Suprapubic skin (tissue), 4 donors: Measurements from ENCODE around the gene ZNF408. TPM values are rescaled to one million over a fixed set of nuclear protein-coding genes. Genes with fewer than 3 reads are reported as not detected.

Experiments
- DNase-seq, 2 donors: peaks; one replicate each; pipeline ENCODE4 v3.0.0-alpha.2; 2019; ENCODE audit warnings: low spot score in 2 of 2
- H3K27ac ChIP-seq: fragments of 200-600 bp; sonication (generic); one replicate; pipeline ENCODE4 v1.5.1; 2019
- H3K27me3 ChIP-seq: fragments of 200-600 bp; sonication (generic); one replicate; pipeline ENCODE4 v1.5.1; 2019
- H3K36me3 ChIP-seq: fragments of 200-600 bp; sonication (generic); one replicate; pipeline ENCODE4 v1.5.1; 2019
- H3K4me1 ChIP-seq: fragments of 200-600 bp; sonication (generic); one replicate; pipeline ENCODE4 v1.5.1; 2019
- H3K4me3 ChIP-seq: fragments of 200-600 bp; sonication (generic); one replicate; pipeline ENCODE4 v1.5.1; 2019; ENCODE audit warnings: mild to moderate bottlenecking
- H3K9me3 ChIP-seq: fragments of 200-600 bp; sonication (generic); one replicate; pipeline ENCODE4 v1.5.1; 2019
- CTCF ChIP-seq, 2 donors: fragments of 200-600 bp in 1 of 2; fragments of 450-650 bp in 1 of 2; sonication (generic) in 1 of 2; IDR thresholded peaks; one replicate each; pipeline ENCODE4 v1.5.1; 2016 to 2019; ENCODE audit warnings: antibody characterized with exemption in 2 of 2, mild to moderate bottlenecking in 1 of 2, moderate library complexity in 1 of 2
- EP300 ChIP-seq: sonication (generic); formaldehyde crosslinking; IDR thresholded peaks from one replicate; pipeline ENCODE4 v1.6.1; 2017; ENCODE audit warnings: antibody characterized with exemption
- POLR2A ChIP-seq, 2 donors: fragments of 450-650 bp; IDR thresholded peaks; one replicate each; pipeline ENCODE4 v1.6.1; 2017; ENCODE audit warnings: antibody characterized with exemption in 2 of 2, mild to moderate bottlenecking in 2 of 2, moderate library complexity in 2 of 2
- POLR2AphosphoS5 ChIP-seq, 3 donors: sonication (generic); formaldehyde crosslinking; IDR thresholded peaks; one replicate each; pipeline ENCODE4 v1.6.1; 2017; ENCODE audit warnings: antibody characterized with exemption in 3 of 3
- WGBS: methylation state at CpG from one replicate; pipeline ENCODE4 v1.1.5; 2018; 5-methylcytosine and 5-hydroxymethylcytosine counted together
- total RNA-seq, 4 donors: library from RNA; depleted of rRNA; stranded (reverse); fragments of >200 nt; gene quantifications; one replicate each; pipeline ENCODE4 v1.1.0, GENCODE V29; 2016

ZNF408 gene
- total RNA-seq, 4 donors from 2014 or later: 11.6 to 25.6 (median 13.7) TPM

GRCh38 chr11:46676436-46677158, 24.2 kb upstream of the ZNF408 start:
- 73% methylated on average over 15 of the region's 15 CpGs for WGBS
- Histone ChIP-seq H3K4me3 (no peak overlapping the region), H3K4me1 (peaks cover 41% of the 10 kb centered on the region), H3K9me3 (no peaks in the 10 kb centered on the region), H3K27ac (peak overlapping the region; percentile 87), H3K27me3 (no peaks in the 10 kb centered on the region), H3K36me3 (peaks cover 78% of the 10 kb centered on the region)
- no peak for DNase-seq
- TF ChIP-seq POLR2A (IDR thresholded peaks at IDR 0.05) (no peak), POLR2AphosphoS5 (IDR thresholded peaks at IDR 0.05) (no peak), CTCF (IDR thresholded peaks at IDR 0.05) (no peak), EP300 (no peak)

GRCh38 chr11:46677169-46677568, 23.7 kb upstream of the ZNF408 start:
- Histone ChIP-seq H3K4me3 (no peak overlapping the region), H3K4me1 (peaks cover 41% of the 10 kb centered on the region), H3K27me3 (no peaks in the 10 kb centered on the region), H3K9me3 (no peaks in the 10 kb centered on the region), H3K36me3 (peaks cover 78% of the 10 kb centered on the region), H3K27ac (peak overlapping the region; percentile 87)
- 88% methylated on average over 8 of the region's 8 CpGs for WGBS
- TF ChIP-seq POLR2AphosphoS5 (IDR thresholded peaks at IDR 0.05): no peak
- no peak for TF ChIP-seq EP300
- no peak for TF ChIP-seq CTCF (IDR thresholded peaks at IDR 0.05)
- no peak for TF ChIP-seq POLR2A (IDR thresholded peaks at IDR 0.05)
- DNase-seq: no peak

- WGBS: 85% methylated on average over 7 of the region's 10 CpGs
Measured at GRCh38 chr11:46677991-46678740, 22.7 kb upstream of the ZNF408 start.

GRCh38 chr11:46678741-46679130, 22.1 kb upstream of the ZNF408 start:
- no peak for DNase-seq
- H3K4me3 ChIP-seq: no peak overlapping the region

More at GRCh38 chr11:46677991-46678740, 22.7 kb upstream of the ZNF408 start:
- Histone ChIP-seq H3K4me3 (no peak overlapping the region), H3K4me1 (peaks cover 37% of the 10 kb centered on the region), H3K36me3 (peaks cover 68% of the 10 kb centered on the region), H3K9me3 (no peaks in the 10 kb centered on the region), H3K27me3 (no peaks in the 10 kb centered on the region), H3K27ac (no peak overlapping the region)
- DNase-seq: no peak
- no peak for TF ChIP-seq POLR2AphosphoS5 (IDR thresholded peaks at IDR 0.05)
- no peak for TF ChIP-seq CTCF (IDR thresholded peaks at IDR 0.05)
- TF ChIP-seq POLR2A (IDR thresholded peaks at IDR 0.05): no peak
- no peak for TF ChIP-seq EP300

More at GRCh38 chr11:46678741-46679130, 22.1 kb upstream of the ZNF408 start:
- no peak for TF ChIP-seq POLR2AphosphoS5 (IDR thresholded peaks at IDR 0.05)
- no peak for TF ChIP-seq EP300
- TF ChIP-seq POLR2A (IDR thresholded peaks at IDR 0.05): no peak
- no peak for TF ChIP-seq CTCF (IDR thresholded peaks at IDR 0.05)
- peaks cover 34% of the 10 kb centered on the region for H3K4me1 ChIP-seq
- H3K9me3 ChIP-seq: no peaks in the 10 kb centered on the region
- peaks cover 62% of the 10 kb centered on the region for H3K36me3 ChIP-seq
- no peak overlapping the region for H3K27ac ChIP-seq
- H3K27me3 ChIP-seq: no peaks in the 10 kb centered on the region
- 89% methylated on average over 9 of the region's 9 CpGs for WGBS
